NCI-H2029 treated with DMSO at 0.1 percent for 48 hours (cell line): ENCODE results near the gene UTP18.
"Not testable (repeated sequence)": the region's sequence is repeated elsewhere in the genome, so short reads cannot be mapped to it uniquely, and the experiment has no call there.

Experiments
- DNase-seq: peaks from one replicate; lab custom pipeline; 2025; lab: John Stamatoyannopoulos, UW

Gene UTP18

DNA sequence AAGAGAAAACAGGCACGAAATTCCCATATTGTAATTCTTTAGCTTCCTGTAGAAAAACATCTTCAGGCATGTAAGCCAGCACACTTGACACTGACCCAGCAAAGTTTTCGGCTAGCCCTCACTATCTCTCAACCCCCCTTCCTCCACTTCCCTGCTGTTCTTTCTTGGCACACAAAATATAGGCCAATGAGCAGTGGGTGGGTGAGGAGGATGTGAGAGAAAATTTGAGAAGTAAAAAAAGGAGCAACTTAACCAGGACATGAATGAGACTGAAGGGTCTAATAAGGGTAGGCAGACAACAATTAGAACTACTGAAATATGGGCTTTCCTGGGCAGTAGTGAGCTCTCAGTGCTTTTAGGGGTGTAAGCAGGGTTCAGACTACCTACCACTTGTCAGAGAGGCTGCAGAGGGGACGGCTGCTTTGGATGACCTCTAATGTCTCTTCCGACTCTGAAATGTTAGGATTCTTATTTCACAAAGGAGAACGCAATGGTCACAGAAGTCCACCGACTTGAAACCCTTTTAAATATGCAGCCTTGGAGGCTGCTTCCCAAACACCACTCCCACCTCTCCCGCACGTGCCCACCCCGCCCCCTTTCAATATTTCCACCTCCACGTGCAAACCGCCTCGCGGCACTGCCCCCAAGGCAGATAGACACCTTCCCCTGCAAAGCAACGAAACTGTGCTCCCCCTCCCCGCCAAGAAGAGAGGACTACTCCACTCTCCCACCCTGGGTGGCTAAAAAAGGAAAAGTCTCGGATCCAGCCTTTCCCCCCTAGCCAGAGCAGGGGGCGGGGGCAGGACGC, 1.4 kb upstream of the UTP18 start:
- no peak for DNase-seq

DNA sequence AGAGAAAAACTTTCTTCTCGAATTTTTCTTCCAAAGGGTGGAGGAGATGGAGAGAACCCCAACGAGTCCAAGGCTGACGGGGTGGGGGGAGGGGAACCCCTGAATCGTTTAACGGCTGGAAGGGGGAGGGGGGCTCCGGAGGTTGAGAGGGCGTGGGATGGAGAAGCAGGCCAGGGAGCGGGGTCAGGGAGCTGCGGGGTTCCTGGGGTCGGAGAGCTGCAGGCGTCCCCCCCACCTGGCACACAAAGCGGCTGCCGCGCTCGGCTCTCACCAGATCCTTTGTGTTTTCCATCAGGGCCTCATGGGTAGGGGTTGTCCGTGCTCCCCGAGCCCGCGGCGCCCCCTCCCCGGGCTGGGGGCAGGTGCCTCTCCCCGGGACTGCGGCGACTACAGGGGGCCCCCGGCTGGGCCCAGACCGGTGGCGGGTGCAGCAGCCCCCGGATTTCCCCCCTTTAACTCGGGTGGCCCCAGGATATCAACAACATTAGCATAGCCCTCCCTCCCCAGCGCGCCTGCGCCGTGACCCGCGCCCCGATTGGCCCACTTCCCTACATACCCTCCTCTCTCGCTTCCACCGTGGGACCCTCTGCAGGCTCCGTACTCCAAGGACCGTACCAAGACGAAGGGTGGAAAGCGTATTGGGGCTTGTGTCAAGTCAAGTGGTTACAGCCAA, 646 bp upstream of the UTP18 start, which contains the start of gene MBTD1:
Gene MBTD1, minus strand, starts transcription at position 486 of the 673 bp plus-strand sequence. CDS start 34,888 bp downstream, outside the sequence.
- peak; percentile 85 for DNase-seq

DNA sequence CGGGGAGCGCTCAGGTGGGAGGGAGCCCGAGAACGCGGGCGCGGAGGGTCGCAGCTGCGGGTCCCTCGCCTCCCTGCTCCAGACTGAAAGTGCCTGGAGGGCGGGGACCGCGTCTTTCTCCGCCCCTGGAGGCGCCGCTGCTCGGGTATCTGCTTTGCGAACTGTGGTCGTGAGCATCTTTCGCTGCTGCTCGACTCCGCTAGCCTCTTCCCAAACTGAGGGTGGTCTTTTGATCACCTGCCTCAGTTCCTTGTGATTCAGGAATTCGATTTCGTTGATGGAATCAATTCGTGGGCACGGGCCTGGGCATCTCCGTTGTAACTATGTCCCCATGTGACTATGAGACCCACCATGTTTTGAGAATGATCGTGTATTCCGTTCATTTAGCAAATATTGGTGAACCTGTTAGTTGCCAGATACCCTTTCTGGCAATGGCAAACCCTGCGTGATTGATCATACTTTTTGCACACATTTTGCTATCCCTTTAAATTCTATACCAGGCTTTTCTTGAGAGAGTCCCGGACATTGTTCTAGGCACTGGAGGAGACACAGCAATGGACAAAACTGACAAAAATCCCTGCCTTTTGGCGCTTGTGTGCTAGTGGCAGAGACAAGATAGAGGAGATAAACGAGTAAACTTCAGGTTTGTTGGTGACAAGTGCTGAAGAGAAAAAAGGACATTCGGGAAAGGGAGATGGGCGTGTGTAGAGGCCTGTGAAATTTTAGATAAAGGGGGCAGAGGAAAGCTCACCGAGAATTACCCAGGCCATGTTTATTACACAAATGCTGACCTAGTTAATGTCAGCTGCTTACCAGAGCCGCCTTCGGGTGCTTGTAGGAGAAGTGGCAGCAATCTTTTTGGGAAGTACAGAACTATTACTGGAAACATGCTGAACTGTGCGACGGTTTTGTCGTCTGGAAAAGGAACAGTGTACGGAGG, 948 bp downstream of the UTP18 start:
- DNase-seq = no peak

DNA sequence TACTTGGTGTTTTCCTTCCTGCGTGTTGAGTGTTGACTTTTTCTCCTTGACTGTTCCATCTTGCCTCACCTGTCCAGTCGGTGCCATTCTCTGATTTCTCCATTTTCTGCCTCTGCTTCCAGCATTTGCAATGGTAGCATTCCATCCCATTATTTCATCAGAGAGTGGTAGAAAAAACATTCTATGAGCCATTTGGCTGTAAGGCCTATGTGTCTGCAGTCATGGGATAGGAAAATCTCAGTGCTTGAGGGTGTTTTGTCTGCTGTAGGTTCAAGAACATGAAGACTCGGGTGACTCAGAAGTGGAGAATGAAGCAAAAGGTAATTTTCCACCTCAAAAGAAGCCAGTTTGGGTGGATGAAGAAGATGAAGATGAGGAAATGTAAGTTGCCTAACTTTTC, 2.7 kb downstream of the UTP18 start:
- no peak for DNase-seq

DNA sequence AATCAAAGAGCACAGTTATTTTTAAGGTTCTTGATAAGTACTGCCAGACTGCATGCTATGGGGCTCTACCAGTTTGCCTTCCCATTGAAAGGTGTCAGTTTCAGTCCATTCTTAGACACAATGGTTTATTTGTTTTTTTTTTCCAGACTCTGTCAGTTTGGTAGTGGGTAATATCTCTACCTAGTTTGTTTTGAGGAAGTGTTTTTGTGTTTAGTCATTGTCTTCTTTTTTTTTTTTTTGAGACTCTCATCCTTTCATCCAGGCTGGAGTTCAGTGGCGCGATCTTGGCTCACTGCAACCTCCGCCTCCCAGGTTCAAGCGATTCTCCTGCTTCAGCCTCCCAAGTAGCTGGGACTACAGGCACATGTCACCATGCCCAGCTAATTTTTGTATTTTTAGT, 4.1 kb downstream of the UTP18 start:
- DNase-seq = not testable (repeated sequence)

DNA sequence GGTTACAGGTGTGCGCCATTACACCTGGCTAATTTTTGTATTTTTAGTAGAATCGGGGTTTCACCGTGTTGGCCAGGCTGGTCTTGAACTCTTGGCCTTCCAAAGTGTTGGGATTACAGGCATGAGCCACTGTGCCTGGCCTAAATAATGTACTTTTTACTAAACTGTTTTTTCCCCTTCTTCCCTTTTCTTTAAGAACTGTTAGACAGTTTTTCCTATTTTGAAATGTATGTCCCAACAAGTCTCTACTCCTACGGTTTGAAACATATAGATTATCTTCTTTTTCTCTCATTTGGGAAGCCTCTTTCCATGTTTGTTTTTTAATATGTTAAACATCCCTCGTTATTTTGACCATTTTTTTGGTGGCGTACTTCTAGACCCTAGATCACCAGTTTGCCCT, 9.6 kb downstream of the UTP18 start:
- no peak for DNase-seq

DNA sequence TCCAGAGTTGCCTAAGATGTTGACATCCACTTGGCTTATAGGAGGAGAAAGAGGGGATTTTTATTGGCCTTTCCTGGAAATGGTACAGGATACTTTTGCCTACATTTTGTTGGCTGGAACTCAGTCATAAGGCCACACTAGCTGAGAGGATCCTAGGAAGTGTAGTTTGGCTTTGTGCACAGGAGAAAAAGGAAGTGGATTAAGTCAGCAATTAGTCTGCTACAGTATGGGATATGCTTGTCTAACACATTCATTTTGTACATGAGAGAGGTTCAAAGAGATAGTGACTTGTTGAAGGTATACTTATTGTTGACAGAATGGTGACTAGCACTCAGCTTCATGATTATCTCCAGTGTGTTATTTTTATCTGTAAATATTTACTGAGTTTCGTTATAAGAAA, 10.3 kb downstream of the UTP18 start:
- DNase-seq = no peak

DNA sequence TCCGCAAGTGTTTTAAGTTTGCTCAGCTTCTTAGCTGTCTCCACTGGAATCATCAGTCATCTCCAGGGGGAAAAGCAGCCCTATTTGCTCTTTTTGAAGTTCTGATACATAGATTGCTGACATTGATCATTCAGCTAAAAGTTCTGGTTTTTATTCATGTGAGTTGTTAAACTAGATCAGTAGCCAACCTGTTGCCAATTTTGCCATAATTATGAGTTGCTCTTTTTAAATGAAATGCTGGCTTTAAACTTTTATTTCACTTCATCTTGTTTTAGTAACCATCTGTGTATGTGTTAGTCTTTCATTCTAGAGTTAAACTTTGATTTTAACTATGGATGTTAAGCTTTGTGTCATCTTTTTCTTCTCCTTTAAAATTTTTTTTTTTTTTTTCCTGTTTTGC, 12.5 kb downstream of the UTP18 start:
- no peak for DNase-seq

DNA sequence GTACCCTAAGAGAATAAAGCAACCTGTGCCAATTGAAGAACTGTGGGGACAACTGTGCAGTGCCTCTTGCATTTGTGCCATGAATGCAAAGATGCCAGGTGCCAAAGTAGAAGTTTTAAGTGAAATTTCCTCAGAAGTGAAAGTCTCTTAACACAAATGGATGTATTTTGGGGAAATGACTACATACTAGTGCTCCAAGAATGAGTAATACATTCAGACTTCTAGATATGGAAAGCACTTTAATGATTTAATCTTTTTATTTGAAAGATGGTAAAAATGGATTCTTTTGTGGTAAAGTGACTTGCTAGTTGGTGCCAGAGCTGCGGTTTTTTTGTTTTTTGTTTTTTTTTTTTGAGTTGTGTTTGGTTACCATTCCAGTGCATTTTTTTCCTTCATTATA, 15.0 kb downstream of the UTP18 start:
- DNase-seq = no peak

DNA sequence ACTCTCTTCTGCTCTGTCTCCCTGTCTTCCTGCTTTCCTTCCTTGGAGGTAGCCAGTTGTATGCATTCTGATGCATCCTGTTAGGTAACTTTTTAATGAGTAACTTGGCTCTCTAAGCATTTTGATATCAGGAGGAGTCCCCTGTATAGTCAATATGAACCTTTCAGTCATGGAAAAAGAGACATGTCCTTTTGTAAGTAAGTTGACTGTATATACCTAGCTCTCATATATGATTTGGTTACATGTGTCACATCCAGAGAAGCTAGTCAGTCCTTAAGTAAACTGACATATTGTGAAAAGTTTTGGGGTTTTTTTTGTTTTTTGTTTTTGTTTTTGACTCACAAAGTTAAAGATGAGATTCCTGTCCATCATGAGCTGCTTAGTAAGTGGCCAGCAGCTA, 18.8 kb downstream of the UTP18 start:
- DNase-seq = no peak

DNA sequence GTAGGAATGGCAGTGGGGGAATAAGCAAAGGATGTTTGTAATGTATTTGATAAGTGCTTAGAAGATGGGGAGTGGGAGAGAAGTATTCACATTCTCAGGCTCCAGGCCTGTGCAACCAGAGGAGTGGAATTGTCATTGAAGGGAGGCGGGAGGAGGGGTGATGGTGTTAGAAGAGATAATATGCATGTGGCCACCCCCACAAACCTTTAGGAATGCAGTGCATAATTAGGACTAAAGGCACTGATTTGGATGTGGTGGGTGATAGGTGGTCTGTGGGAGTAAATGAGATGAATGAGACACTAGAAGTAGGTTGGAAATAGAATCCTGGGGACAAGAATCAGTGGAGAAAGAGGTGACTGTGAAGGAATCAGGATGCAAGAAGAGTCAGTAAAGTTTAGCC, 27.1 kb downstream of the UTP18 start:
- DNase-seq = no peak

DNA sequence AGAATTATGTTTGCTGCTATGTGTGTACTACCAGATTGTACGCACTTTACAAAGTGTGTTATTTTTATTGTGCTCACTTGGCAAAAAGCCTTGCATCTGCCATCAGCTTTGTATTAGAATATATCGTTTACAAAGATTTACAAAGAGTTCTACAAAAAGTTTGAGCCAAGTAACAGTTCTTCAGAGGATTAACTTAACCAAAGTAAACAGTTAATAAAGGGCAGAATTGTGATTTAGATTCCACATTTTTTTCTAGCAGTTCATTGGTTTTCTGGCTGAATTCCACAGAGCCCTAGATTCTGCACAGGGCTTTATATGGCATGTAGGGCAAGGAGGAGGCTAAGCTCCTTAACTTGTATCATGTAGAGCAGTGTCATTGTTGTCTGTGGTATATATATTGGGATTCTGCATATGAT, 29.4 kb downstream of the UTP18 start:
- DNase-seq = no peak

DNA sequence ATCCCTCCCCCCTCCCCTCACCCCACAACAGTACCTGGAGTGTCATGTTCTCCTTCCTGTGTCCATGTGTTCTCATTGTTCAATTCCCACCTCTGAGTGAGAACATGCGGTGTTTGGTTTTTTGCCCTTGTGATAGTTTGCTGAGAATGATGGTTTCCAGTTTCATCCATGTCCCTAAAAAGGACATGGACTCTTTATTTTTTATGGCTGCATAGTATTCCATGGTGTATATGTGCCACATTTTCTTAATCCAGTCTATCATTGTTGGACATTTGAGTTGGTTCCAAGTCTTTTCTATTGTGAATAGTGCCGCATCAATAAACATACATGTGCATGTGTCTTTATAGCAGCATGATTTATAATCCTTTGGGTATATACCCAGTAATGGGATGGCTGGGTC, 34.0 kb downstream of the UTP18 start:
- not testable (repeated sequence) for DNase-seq

DNA sequence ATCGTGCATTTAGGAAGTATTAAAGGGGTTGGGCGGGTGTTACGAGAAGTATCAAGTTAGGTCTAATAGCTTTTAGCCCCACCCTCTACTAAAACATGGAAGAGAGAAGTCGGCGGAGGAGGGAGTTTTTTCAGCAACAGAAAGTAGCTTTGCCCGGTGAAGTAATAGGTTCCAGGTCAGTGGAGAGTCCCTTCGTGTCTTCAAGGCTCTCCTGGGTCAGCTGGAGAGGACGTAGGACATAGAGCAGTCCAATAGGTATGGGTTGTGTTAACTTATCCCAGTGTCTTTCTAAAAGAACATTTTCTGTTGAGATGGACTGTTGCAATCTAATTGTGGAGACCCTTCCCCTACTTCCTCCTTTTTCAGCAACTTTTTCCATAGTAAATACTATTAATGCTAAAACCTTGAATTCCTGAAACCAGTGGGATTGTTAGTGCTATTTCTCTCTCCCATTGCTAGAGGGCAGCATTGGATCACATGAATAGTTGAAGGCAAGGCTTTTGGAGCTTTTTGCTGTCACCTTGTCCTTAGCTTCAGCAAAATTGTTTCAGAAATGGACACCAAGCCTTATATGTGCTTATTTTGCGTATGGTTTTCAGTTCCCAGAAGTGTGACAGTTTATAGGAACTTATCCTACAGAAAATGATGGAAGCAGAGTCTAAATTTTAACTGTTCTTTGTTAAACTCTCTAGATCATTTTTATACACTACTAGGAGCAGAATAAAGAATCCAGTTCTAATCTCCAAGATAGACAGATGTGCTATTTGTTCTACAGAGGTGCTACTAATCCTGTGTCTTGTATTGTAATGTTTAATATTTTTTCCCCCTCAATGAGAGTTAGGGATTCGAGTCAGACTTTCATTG, 38.4 kb downstream of the UTP18 start:
- peak; percentile 26 for DNase-seq

DNA sequence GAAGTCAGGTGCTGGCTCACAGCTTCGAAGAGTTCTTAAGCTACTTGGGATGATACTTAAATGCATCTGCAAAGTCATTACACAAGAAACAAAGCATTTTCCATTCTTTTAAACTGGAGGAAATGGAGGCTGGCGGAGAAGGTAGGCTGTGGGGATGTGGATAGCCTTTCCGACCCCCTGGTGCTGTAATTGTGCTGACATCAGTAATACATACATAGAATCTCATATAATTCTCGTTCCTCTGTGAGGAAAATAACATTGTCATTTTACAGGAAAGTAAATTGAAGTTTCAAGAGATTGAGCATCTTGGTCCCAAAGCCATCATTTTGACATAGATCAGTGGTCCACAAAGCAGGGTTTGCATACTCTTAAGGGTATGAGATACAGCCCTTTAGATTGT, 39.5 kb downstream of the UTP18 start:
- no peak for DNase-seq

DNA sequence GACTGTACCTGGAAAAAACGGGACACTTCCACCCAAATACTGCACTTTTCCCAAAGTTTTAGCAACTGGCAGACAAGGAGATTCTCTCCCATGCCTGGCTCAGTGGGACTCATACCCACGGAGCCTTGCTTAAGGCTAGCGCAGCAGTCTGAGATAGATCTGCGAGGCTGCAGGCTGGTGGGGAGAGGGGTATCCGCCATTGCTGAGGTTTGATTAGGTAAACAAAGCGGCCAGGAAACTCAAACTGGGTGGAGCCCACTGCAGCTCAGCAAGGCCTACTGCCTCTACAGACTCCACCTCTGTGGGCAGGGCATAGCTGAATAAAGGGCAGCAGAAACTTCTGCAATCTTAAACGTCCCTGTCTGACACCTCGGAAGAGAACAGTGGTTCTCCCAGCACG, 44.8 kb downstream of the UTP18 start:
- no peak for DNase-seq

DNA sequence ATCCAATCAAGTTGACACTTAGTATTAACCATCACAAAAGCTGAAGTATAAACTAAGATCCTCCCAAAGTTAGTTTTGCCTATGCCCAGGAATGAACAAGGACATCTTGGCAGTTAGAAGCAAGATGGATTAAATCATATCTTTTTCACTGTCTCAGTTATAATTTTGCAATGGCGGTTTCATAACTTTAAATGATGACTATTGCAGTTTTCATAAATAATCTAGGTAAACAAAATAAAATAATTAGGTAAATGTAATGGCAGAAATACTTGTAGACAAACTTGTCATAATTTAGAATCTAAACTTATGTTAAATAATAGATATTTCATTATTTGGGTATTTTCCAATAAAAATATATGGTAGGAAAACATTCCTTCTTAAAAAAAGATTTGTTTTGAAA, 51.7 kb downstream of the UTP18 start:
- not testable (repeated sequence) for DNase-seq

DNA sequence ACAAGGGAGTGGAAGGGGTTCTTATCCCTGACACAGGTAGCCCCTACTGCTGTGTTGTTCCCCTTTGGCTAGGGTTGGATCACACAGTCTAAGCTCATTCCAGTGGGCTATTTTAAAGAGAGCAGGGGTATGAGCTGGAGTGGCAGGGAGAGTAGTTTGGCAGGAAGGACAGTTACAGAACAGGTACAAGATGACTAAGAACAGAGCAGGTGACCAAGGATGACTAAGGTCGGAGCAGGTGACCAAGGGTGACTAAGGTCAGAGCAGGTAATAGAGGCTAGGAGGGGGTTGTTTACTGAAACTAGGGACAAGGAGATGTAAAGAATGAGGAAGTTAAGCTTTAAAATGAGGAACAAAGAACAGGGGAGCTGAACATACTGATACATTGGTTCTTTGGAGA, 58.8 kb downstream of the UTP18 start:
- no peak for DNase-seq

DNA sequence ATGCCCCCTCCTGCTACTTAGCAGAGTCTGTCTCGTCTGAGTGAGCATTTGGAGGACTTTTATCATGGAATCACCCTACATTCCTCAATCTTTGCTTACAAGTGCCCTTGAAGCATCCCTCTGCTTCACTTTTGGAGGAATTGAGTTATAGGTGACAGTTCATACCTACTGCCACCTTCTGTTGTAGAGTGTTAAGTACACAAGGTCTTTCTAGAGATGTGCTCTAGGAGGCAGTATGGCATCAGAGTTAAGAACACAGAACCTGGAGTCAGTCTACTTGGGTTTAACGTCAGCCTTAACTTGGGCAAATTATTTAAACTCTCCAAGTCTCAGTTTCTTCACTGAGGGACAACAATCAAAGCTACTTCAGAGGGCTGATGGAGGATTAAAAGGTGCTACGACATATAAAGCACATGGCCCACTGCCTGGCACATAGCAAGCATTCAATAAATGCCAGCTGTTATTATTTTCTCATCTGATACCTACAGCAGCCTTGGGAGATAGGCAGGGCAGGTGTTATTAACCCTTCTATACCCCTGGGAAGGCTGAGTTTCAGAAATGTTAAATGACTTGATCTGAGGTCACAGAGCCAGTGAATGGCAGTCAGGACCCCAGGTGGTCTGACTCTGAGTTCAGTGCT, 62.2 kb downstream of the UTP18 start:
- DNase-seq = no peak

DNA sequence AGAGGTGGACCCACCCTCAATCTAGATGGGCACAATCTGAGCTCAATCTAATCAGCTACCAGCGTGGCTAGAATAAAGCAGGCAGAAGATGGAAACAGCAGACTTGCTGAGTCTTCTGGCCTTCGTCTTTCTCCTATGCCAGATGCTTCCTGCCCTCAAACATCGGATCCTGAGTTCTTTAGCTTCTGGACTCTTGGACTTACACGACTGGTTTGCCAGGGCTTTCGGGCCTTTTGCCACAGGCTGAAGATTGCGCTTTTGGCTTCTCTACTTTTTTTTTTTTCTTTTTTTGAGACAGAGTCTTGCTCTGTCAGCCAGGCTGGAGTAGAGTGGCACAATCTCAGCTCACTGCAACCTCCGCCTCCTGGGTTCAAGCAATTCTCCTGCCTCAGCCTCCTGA, 65.1 kb downstream of the UTP18 start:
- no peak for DNase-seq
